Right atrium auricular region (tissue), 2 donors: ENCODE results near the gene KRT1. TPM values are rescaled to one million over a fixed set of nuclear protein-coding genes. Genes with fewer than 3 reads are reported as not detected.

ENCODE experiments used
- DNase-seq: peaks from one replicate; pipeline ENCODE4 v3.0.0-alpha.2; 2019; ENCODE audit warnings: low spot score
- H3K27ac ChIP-seq, 2 donors: fragments of 200-600 bp; sonication (generic); 1 replicate in 1 of 2; 2 replicates in 1 of 2; pipeline ENCODE4 v1.5.1; 2016 to 2019
- H3K27me3 ChIP-seq, 2 donors: fragments of 200-600 bp; sonication (generic); one replicate each; pipeline versions ENCODE4 v1.5.1 to v1.6.0; 2017 to 2019
- H3K36me3 ChIP-seq: fragments of 200-600 bp; sonication (generic); one replicate; pipeline ENCODE4 v1.5.1; 2016
- H3K4me1 ChIP-seq, 2 donors: fragments of 200-600 bp; sonication (generic); one replicate each; pipeline versions ENCODE4 v1.5.1 to v1.6.0; 2017 to 2019
- H3K4me3 ChIP-seq, 2 donors: fragments of 200-600 bp; sonication (generic); 1 replicate in 1 of 2; 2 replicates in 1 of 2; pipeline ENCODE4 v1.5.1; 2017 to 2019; ENCODE audit warnings: mild to moderate bottlenecking in 1 of 2, moderate library complexity in 1 of 2
- H3K9me3 ChIP-seq, 2 donors: fragments of 200-600 bp; sonication (generic); one replicate each; pipeline ENCODE4 v1.5.1; 2019
- CTCF ChIP-seq, 2 donors: fragments of 200-600 bp; sonication (generic); IDR thresholded peaks; one replicate each; pipeline ENCODE4 v1.5.1; 2019; ENCODE audit warnings: antibody characterized with exemption in 2 of 2
- total RNA-seq, 2 donors: library from RNA; depleted of rRNA; stranded (reverse); fragments of >200 nt; gene quantifications; one replicate each; pipeline ENCODE4 v1.1.0, GENCODE V29; 2016

The KRT1 gene
- total RNA-seq, 2 donors from 2014 or later, result not detected

- H3K9me3 ChIP-seq, result no peaks in the 10 kb centered on the region
- TF ChIP-seq CTCF (IDR thresholded peaks at IDR 0.05), result no peak
- H3K27me3 ChIP-seq, result no peaks in the 10 kb centered on the region
- H3K36me3 ChIP-seq, result no peaks in the 10 kb centered on the region
- no peak overlapping the region for H3K27ac ChIP-seq
- no peak overlapping the region for H3K4me3 ChIP-seq
- H3K4me1 ChIP-seq, result peaks cover 0 to 11% of the 10 kb centered on the region in 2 donors
- no peak for DNase-seq
These were observed 8.3 kb upstream of the KRT1 start for GRCh38 chr12:52688481-52688880.

DNA sequence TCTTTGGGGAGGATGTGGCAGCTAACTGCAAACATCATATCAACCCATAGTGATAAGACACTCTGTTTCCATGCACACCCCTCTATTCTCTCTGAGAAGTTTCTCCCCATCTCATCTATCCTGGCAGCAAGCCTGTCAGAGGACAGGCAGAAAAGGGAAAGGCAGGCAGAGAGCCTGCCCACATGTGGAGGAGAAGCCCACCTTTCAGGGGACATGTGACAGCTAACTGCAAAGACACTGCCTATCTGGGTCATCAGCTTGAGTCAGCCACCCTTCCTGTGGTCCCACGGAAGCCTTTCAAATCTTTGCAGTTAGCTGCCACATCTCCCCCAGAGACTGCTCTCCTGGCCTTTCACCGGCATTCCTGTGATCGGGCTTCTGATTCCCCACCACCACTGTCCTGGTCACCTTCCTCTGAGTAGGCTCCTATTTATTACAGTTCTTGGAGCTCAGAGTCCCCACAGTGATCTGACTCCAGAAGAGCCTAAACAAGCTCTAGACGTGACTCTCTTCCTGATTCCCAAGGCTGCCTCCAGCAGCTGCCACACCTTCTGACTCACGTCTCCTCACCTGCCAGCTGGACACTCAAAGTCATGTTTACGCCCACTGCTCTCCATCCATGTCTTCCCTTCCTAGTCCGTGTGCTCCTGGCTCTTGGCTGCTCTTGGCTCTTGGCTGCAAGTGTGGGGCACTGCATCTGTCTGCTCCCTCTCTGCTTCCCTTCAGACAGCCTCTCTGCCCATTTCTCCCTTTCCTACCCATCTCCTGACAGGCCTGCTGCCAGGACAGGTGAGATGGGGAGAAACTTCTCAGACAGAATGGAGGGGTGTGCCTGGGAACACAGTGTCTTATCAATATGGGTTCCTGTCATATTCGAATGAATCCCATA is 7.5 kb upstream of the KRT1 start:
- Histone ChIP-seq H3K4me1 (peaks cover 0 to 11% of the 10 kb centered on the region in 2 donors), H3K27me3 (no peaks in the 10 kb centered on the region)
- no peak for TF ChIP-seq CTCF (IDR thresholded peaks at IDR 0.05)

GRCh38 chr12:52686756-52687487 is 6.7 kb upstream of the KRT1 start:
- Histone ChIP-seq H3K36me3 (no peaks in the 10 kb centered on the region), H3K4me3 (no peak overlapping the region), H3K9me3 (no peaks in the 10 kb centered on the region), H3K4me1 (peaks cover 0 to 11% of the 10 kb centered on the region in 2 donors), H3K27me3 (no peaks in the 10 kb centered on the region), H3K27ac (no peak overlapping the region)
- DNase-seq, result no peak
- TF ChIP-seq CTCF (IDR thresholded peaks at IDR 0.05), result no peak

More for the DNA sequence above, 7.5 kb upstream of the KRT1 start:
- H3K4me3 ChIP-seq, result no peak overlapping the region
- H3K27ac ChIP-seq, result no peak overlapping the region
- H3K36me3 ChIP-seq, result no peaks in the 10 kb centered on the region
- no peaks in the 10 kb centered on the region for H3K9me3 ChIP-seq
- DNase-seq, result no peak

- H3K4me1 ChIP-seq, result peaks cover 0 to 7% of the 10 kb centered on the region in 2 donors
- no peaks in the 10 kb centered on the region for H3K9me3 ChIP-seq
- no peak for TF ChIP-seq CTCF (IDR thresholded peaks at IDR 0.05)
- no peaks in the 10 kb centered on the region for H3K36me3 ChIP-seq
- H3K27ac ChIP-seq, result no peak overlapping the region
- DNase-seq, result no peak
- no peak overlapping the region for H3K4me3 ChIP-seq
- no peaks in the 10 kb centered on the region for H3K27me3 ChIP-seq
These were observed 5.9 kb upstream of the KRT1 start for GRCh38 chr12:52686063-52686462.

- Histone ChIP-seq H3K27ac (no peak overlapping the region), H3K4me3 (no peak overlapping the region), H3K4me1 (peaks cover 0 to under 1% of the 10 kb centered on the region in 2 donors), H3K36me3 (no peaks in the 10 kb centered on the region), H3K27me3 (no peaks in the 10 kb centered on the region), H3K9me3 (no peaks in the 10 kb centered on the region)
- TF ChIP-seq CTCF (IDR thresholded peaks at IDR 0.05), result no peak
- DNase-seq, result no peak
These were observed 5.2 kb upstream of the KRT1 start for GRCh38 chr12:52685406-52685890.
